Naive B cell (primary cell): Measurements from ENCODE around the gene KCNIP1. TPM values are rescaled to one million over a fixed set of nuclear protein-coding genes. Genes with fewer than 3 reads are reported as not detected.
A peak's percentile ranks its signal among the peaks of the same experiment; 100 is the strongest.

Experiments used
- ATAC-seq, 2 donors: fragments of 150-1000 bp; cut with Tn5 transposase; 2 replicates each; pipeline ENCODE4 v1.10.0; 2021; ENCODE audit warnings: low read depth in 2 of 2, mild to moderate bottlenecking in 2 of 2, moderate library complexity in 2 of 2
- DNase-seq: peaks from one replicate; pipeline ENCODE4 v3.0.0; 2022
- H3K27ac Mint-ChIP-seq, 6 donors: one replicate each; pipeline ENCODE4 v1.8.0; 2020 to 2022; ENCODE audit warnings: mild to moderate bottlenecking in 6 of 6, mixed read lengths in 6 of 6, moderate library complexity in 5 of 6, inconsistent platforms in 2 of 6
- H3K27me3 Mint-ChIP-seq, 3 donors: one replicate each; pipeline ENCODE4 v1.8.0; 2021 to 2022; ENCODE audit warnings: mixed read lengths in 3 of 3, mild to moderate bottlenecking in 1 of 3
- H3K36me3 Mint-ChIP-seq, 2 donors: one replicate each; pipeline ENCODE4 v1.8.0; 2020 to 2022; ENCODE audit warnings: mixed read lengths in 2 of 2, inconsistent platforms in 1 of 2, mild to moderate bottlenecking in 1 of 2
- H3K4me1 Mint-ChIP-seq, 3 donors: one replicate each; pipeline ENCODE4 v1.8.0; 2020 to 2022; ENCODE audit warnings: mixed read lengths in 3 of 3, inconsistent platforms in 1 of 3, mild to moderate bottlenecking in 1 of 3, moderate library complexity in 1 of 3
- H3K4me3 Mint-ChIP-seq, 8 donors: one replicate each; pipeline ENCODE4 v1.8.0; 2020 to 2022; ENCODE audit warnings: mild to moderate bottlenecking in 8 of 8, mixed read lengths in 8 of 8, moderate library complexity in 8 of 8, inconsistent platforms in 2 of 8
- H3K9me3 Mint-ChIP-seq, 7 donors: one replicate each; pipeline ENCODE4 v1.8.0; 2020 to 2022; ENCODE audit warnings: mixed read lengths in 7 of 7, mild to moderate bottlenecking in 5 of 7, inconsistent platforms in 2 of 7, moderate library complexity in 1 of 7
- polyA plus RNA-seq, 6 donors: library from polyadenylated mRNA; unstranded; fragments of 300-500 nt; fragmentation: Illumina TruSeq; gene quantifications; one replicate each; pipeline ENCODE4 v1.2.3, GENCODE V29; 2021; ENCODE audit warnings: low read depth in 6 of 6

The KCNIP1 gene
- polyA plus RNA-seq, 6 donors from 2014 or later = not detected

- no peaks in the 10 kb centered on the region for H3K9me3 Mint-ChIP-seq
- peaks cover 19 to 22% (median 22%) of the 10 kb centered on the region in 3 donors for H3K27me3 Mint-ChIP-seq
- H3K27ac Mint-ChIP-seq = no peak overlapping the region
- no peaks in the 10 kb centered on the region for H3K36me3 Mint-ChIP-seq
- no peak for ATAC-seq
- no peak overlapping the region for H3K4me3 Mint-ChIP-seq
- DNase-seq = no peak
- peaks cover 18 to 22% (median 20%) of the 10 kb centered on the region in 3 donors for H3K4me1 Mint-ChIP-seq
These were observed 126.9 kb downstream of the KCNIP1 start for GRCh38 chr5:170630711-170631141.

GRCh38 chr5:170631466-170632195, 127.8 kb downstream of the KCNIP1 start:
- H3K27me3 Mint-ChIP-seq = peaks cover 19 to 22% (median 22%) of the 10 kb centered on the region in 3 donors
- no peaks in the 10 kb centered on the region for H3K36me3 Mint-ChIP-seq
- no peak for ATAC-seq
- no peaks in the 10 kb centered on the region for H3K9me3 Mint-ChIP-seq
- peak overlapping the region in 1 of 8 donors; percentile 47 for H3K4me3 Mint-ChIP-seq
- no peak for DNase-seq
- H3K4me1 Mint-ChIP-seq = peaks cover 18 to 22% (median 20%) of the 10 kb centered on the region in 3 donors
- H3K27ac Mint-ChIP-seq = peak overlapping the region in 1 of 6 donors; percentile 68

- no peak for DNase-seq
- Mint-ChIP-seq H3K27me3 (peaks cover 22 to 26% (median 24%) of the 10 kb centered on the region in 3 donors), H3K4me1 (peaks cover 18 to 22% (median 20%) of the 10 kb centered on the region in 3 donors), H3K36me3 (no peaks in the 10 kb centered on the region), H3K9me3 (no peaks in the 10 kb centered on the region), H3K4me3 (peak overlapping the region in 6 of 8 donors; percentile 80 to 91 (median 86)), H3K27ac (peak overlapping the region in 1 of 6 donors; percentile 61)
- ATAC-seq = no peak
These were observed 128.6 kb downstream of the KCNIP1 start for GRCh38 chr5:170632266-170632984.

GRCh38 chr5:170632985-170633234, 129.1 kb downstream of the KCNIP1 start:
- H3K27ac Mint-ChIP-seq = peak overlapping the region in 2 of 6 donors; percentile 31 to 61
- peak overlapping the region; percentile 45 to 91 (median 85) for H3K4me3 Mint-ChIP-seq
- peak; percentile 49 to 58 for ATAC-seq
- DNase-seq = peak; percentile 33
- peaks cover 18 to 22% (median 20%) of the 10 kb centered on the region in 3 donors for H3K4me1 Mint-ChIP-seq
- no peaks in the 10 kb centered on the region for H3K36me3 Mint-ChIP-seq
- peaks cover 19 to 31% (median 28%) of the 10 kb centered on the region in 3 donors for H3K27me3 Mint-ChIP-seq
- no peaks in the 10 kb centered on the region for H3K9me3 Mint-ChIP-seq

GRCh38 chr5:170633235-170634081, 129.6 kb downstream of the KCNIP1 start:
- ATAC-seq = peak; percentile 32 to 45
- Mint-ChIP-seq H3K27ac (peak overlapping the region in 5 of 6 donors; percentile 31 to 77 (median 72)), H3K4me3 (peak overlapping the region; percentile 45 to 91 (median 85)), H3K9me3 (no peaks in the 10 kb centered on the region), H3K27me3 (peaks cover 19 to 34% (median 32%) of the 10 kb centered on the region in 3 donors), H3K36me3 (no peaks in the 10 kb centered on the region), H3K4me1 (peaks cover 18 to 22% (median 20%) of the 10 kb centered on the region in 3 donors)
- DNase-seq = no peak

GRCh38 chr5:170634256-170634990, 130.6 kb downstream of the KCNIP1 start:
- Mint-ChIP-seq H3K4me3 (peak overlapping the region in 6 of 8 donors; percentile 60 to 88 (median 72)), H3K27me3 (peaks cover 27 to 42% (median 40%) of the 10 kb centered on the region in 3 donors), H3K27ac (peak overlapping the region in 1 of 6 donors; percentile 16), H3K36me3 (no peaks in the 10 kb centered on the region), H3K9me3 (no peaks in the 10 kb centered on the region), H3K4me1 (peaks cover 20 to 25% (median 22%) of the 10 kb centered on the region in 3 donors)
- ATAC-seq (no peak), DNase-seq (no peak)

GRCh38 chr5:170635706-170636105, 131.9 kb downstream of the KCNIP1 start:
- Mint-ChIP-seq H3K27ac (no peak overlapping the region), H3K27me3 (peaks cover 38 to 50% (median 40%) of the 10 kb centered on the region in 3 donors), H3K4me3 (no peak overlapping the region), H3K36me3 (no peaks in the 10 kb centered on the region), H3K9me3 (no peaks in the 10 kb centered on the region), H3K4me1 (peaks cover 20 to 25% (median 22%) of the 10 kb centered on the region in 3 donors)
- DNase-seq = no peak
- ATAC-seq = no peak

- Mint-ChIP-seq H3K36me3 (no peaks in the 10 kb centered on the region), H3K9me3 (no peaks in the 10 kb centered on the region), H3K4me3 (peak overlapping the region in 1 of 8 donors; percentile 50), H3K27me3 (peaks cover 39 to 50% (median 40%) of the 10 kb centered on the region in 3 donors), H3K4me1 (peaks cover 22 to 25% (median 25%) of the 10 kb centered on the region in 3 donors), H3K27ac (peak overlapping the region in 1 of 6 donors; percentile 79)
- DNase-seq = no peak
- no peak for ATAC-seq
These were observed 132.4 kb downstream of the KCNIP1 start for GRCh38 chr5:170636206-170636605.

- DNase-seq (no peak), ATAC-seq (no peak)
- peaks cover 22 to 26% (median 25%) of the 10 kb centered on the region in 3 donors for H3K4me1 Mint-ChIP-seq
- H3K36me3 Mint-ChIP-seq = no peaks in the 10 kb centered on the region
- no peak overlapping the region for H3K27ac Mint-ChIP-seq
- peaks cover 39 to 50% (median 40%) of the 10 kb centered on the region in 3 donors for H3K27me3 Mint-ChIP-seq
- H3K9me3 Mint-ChIP-seq = no peaks in the 10 kb centered on the region
- H3K4me3 Mint-ChIP-seq = no peak overlapping the region
These were observed 133.1 kb downstream of the KCNIP1 start for GRCh38 chr5:170636801-170637477.

GRCh38 chr5:170638051-170638450, 134.2 kb downstream of the KCNIP1 start:
- H3K27ac Mint-ChIP-seq = no peak overlapping the region
- H3K36me3 Mint-ChIP-seq = no peaks in the 10 kb centered on the region
- H3K9me3 Mint-ChIP-seq = no peaks in the 10 kb centered on the region
- H3K4me1 Mint-ChIP-seq = peaks cover 17 to 23% (median 18%) of the 10 kb centered on the region in 3 donors
- DNase-seq = no peak
- peaks cover 39 to 52% (median 41%) of the 10 kb centered on the region in 3 donors for H3K27me3 Mint-ChIP-seq
- ATAC-seq = no peak
- H3K4me3 Mint-ChIP-seq = no peak overlapping the region

GRCh38 chr5:170638454-170639220, 134.8 kb downstream of the KCNIP1 start:
- DNase-seq (peak; percentile 30), ATAC-seq (no peak)
- Mint-ChIP-seq H3K4me3 (no peak overlapping the region), H3K9me3 (no peaks in the 10 kb centered on the region), H3K36me3 (no peaks in the 10 kb centered on the region), H3K27ac (no peak overlapping the region), H3K27me3 (peaks cover 36 to 52% (median 39%) of the 10 kb centered on the region in 3 donors), H3K4me1 (peaks cover 12 to 17% (median 13%) of the 10 kb centered on the region in 3 donors)
